ENCODE measurements around the gene TMEM200C. TPM values are rescaled to one million over a fixed set of nuclear protein-coding genes. Genes with fewer than 3 reads are reported as not detected.

The TMEM200C gene
- total RNA-seq, 2 experiments from 2014 or later, result not detected

GRCh38 chr18:5903386-5903785 lies 8.1 kb upstream of the TMEM200C start:
- Mint-ChIP-seq H3K27me3 (peaks cover 19% of the 10 kb centered on the region), H3K4me1 (no peaks in the 10 kb centered on the region), H3K27ac (no peak overlapping the region), H3K36me3 (no peaks in the 10 kb centered on the region), H3K9me3 (no peaks in the 10 kb centered on the region), H3K4me3 (no peak overlapping the region)
- DNase-seq (no peak), ATAC-seq (ENCODE audit: low read depth) (no peak)
- POLR2A ChIA-PET, result no interaction called here

GRCh38 chr18:5900262-5900661 lies 4.9 kb upstream of the TMEM200C start:
- Mint-ChIP-seq H3K4me1 (no peaks in the 10 kb centered on the region), H3K9me3 (no peaks in the 10 kb centered on the region), H3K4me3 (no peak overlapping the region), H3K27me3 (peaks cover 38% of the 10 kb centered on the region), H3K27ac (no peak overlapping the region), H3K36me3 (no peaks in the 10 kb centered on the region)
- DNase-seq, result no peak
- POLR2A ChIA-PET, result no interaction called here
- ATAC-seq (ENCODE audit: low read depth), result no peak

- no peak for ATAC-seq (ENCODE audit: low read depth)
- POLR2A ChIA-PET, result no interaction called here
- Mint-ChIP-seq H3K9me3 (no peaks in the 10 kb centered on the region), H3K27me3 (peaks cover 38% of the 10 kb centered on the region), H3K36me3 (no peaks in the 10 kb centered on the region), H3K27ac (no peak overlapping the region), H3K4me1 (no peaks in the 10 kb centered on the region), H3K4me3 (no peak overlapping the region)
- DNase-seq, result no peak
These were observed 4.5 kb upstream of the TMEM200C start for GRCh38 chr18:5899835-5900234.

- POLR2A ChIA-PET, result no interaction called here
These were observed 786 bp upstream of the TMEM200C start for GRCh38 chr18:5895876-5896740.

GRCh38 chr18:5894611-5895298 lies 567 bp downstream of the TMEM200C start:
- no peaks in the 10 kb centered on the region for H3K9me3 Mint-ChIP-seq
- DNase-seq, result peak; percentile 30
- no peak for ATAC-seq (ENCODE audit: low read depth)
- peaks cover 70% of the 10 kb centered on the region for H3K27me3 Mint-ChIP-seq
- H3K4me3 Mint-ChIP-seq, result peak overlapping the region; percentile 7
- POLR2A ChIA-PET, result no interaction called here
- no peaks in the 10 kb centered on the region for H3K36me3 Mint-ChIP-seq
- H3K4me1 Mint-ChIP-seq, result no peaks in the 10 kb centered on the region
- H3K27ac Mint-ChIP-seq, result no peak overlapping the region

More at GRCh38 chr18:5895876-5896740, 786 bp upstream of the TMEM200C start:
- no peak for ATAC-seq (ENCODE audit: low read depth)
- no peak overlapping the region for H3K4me3 Mint-ChIP-seq
- peak; percentile 25 for DNase-seq
- no peaks in the 10 kb centered on the region for H3K4me1 Mint-ChIP-seq
- no peaks in the 10 kb centered on the region for H3K36me3 Mint-ChIP-seq
- H3K9me3 Mint-ChIP-seq, result no peaks in the 10 kb centered on the region
- H3K27ac Mint-ChIP-seq, result no peak overlapping the region
- H3K27me3 Mint-ChIP-seq, result peaks cover 72% of the 10 kb centered on the region

GRCh38 chr18:5893956-5894610 lies 1.2 kb downstream of the TMEM200C start:
- Mint-ChIP-seq H3K27me3 (peaks cover 68% of the 10 kb centered on the region), H3K36me3 (no peaks in the 10 kb centered on the region), H3K4me1 (no peaks in the 10 kb centered on the region), H3K4me3 (peak overlapping the region; percentile 7), H3K27ac (no peak overlapping the region), H3K9me3 (no peaks in the 10 kb centered on the region)
- POLR2A ChIA-PET, result no interaction called here
- ATAC-seq (ENCODE audit: low read depth) (no peak), DNase-seq (no peak)

- H3K27ac Mint-ChIP-seq, result no peak overlapping the region
- H3K27me3 Mint-ChIP-seq, result peaks cover 68% of the 10 kb centered on the region
- DNase-seq (no peak), ATAC-seq (ENCODE audit: low read depth) (no peak)
- POLR2A ChIA-PET, result no interaction called here
- no peak overlapping the region for H3K4me3 Mint-ChIP-seq
- H3K4me1 Mint-ChIP-seq, result no peaks in the 10 kb centered on the region
- no peaks in the 10 kb centered on the region for H3K9me3 Mint-ChIP-seq
- no peaks in the 10 kb centered on the region for H3K36me3 Mint-ChIP-seq
These were observed 2.4 kb downstream of the TMEM200C start for GRCh38 chr18:5892823-5893431.

- H3K27ac Mint-ChIP-seq, result no peak overlapping the region
- no peak for ATAC-seq (ENCODE audit: low read depth)
- H3K4me3 Mint-ChIP-seq, result no peak overlapping the region
- no peaks in the 10 kb centered on the region for H3K36me3 Mint-ChIP-seq
- no peaks in the 10 kb centered on the region for H3K9me3 Mint-ChIP-seq
- DNase-seq, result no peak
- no peaks in the 10 kb centered on the region for H3K4me1 Mint-ChIP-seq
- POLR2A ChIA-PET, result no interaction called here
- H3K27me3 Mint-ChIP-seq, result peaks cover 62% of the 10 kb centered on the region
These were observed 3.5 kb downstream of the TMEM200C start for GRCh38 chr18:5891854-5892215.

GRCh38 chr18:5891184-5891853 lies 4.0 kb downstream of the TMEM200C start:
- no peak overlapping the region for H3K27ac Mint-ChIP-seq
- peaks cover 57% of the 10 kb centered on the region for H3K27me3 Mint-ChIP-seq
- no peak for DNase-seq
- POLR2A ChIA-PET, result no interaction called here
- H3K4me1 Mint-ChIP-seq, result no peaks in the 10 kb centered on the region
- no peak for ATAC-seq (ENCODE audit: low read depth)
- H3K9me3 Mint-ChIP-seq, result no peaks in the 10 kb centered on the region
- H3K4me3 Mint-ChIP-seq, result peak overlapping the region; percentile 8
- H3K36me3 Mint-ChIP-seq, result no peaks in the 10 kb centered on the region

GRCh38 chr18:5890331-5891183 lies 4.8 kb downstream of the TMEM200C start:
- POLR2A ChIA-PET, result no interaction called here
- DNase-seq, result peak; percentile 57
- ATAC-seq (ENCODE audit: low read depth), result peak; percentile 80
- peaks cover 51% of the 10 kb centered on the region for H3K27me3 Mint-ChIP-seq
- H3K36me3 Mint-ChIP-seq, result no peaks in the 10 kb centered on the region
- H3K4me3 Mint-ChIP-seq, result no peak overlapping the region
- no peaks in the 10 kb centered on the region for H3K4me1 Mint-ChIP-seq
- no peaks in the 10 kb centered on the region for H3K9me3 Mint-ChIP-seq
- H3K27ac Mint-ChIP-seq, result no peak overlapping the region

GRCh38 chr18:5885361-5885760 lies 10.0 kb downstream of the TMEM200C start:
- ATAC-seq (ENCODE audit: low read depth) (no peak), DNase-seq (no peak)
- peaks cover 20% of the 10 kb centered on the region for H3K27me3 Mint-ChIP-seq
- H3K27ac Mint-ChIP-seq, result no peak overlapping the region
- H3K4me3 Mint-ChIP-seq, result no peak overlapping the region
- POLR2A ChIA-PET, result no interaction called here
- H3K4me1 Mint-ChIP-seq, result no peaks in the 10 kb centered on the region
- no peaks in the 10 kb centered on the region for H3K36me3 Mint-ChIP-seq
- no peaks in the 10 kb centered on the region for H3K9me3 Mint-ChIP-seq

GRCh38 chr18:5884375-5884774 lies 10.9 kb downstream of the TMEM200C start:
- POLR2A ChIA-PET, result no interaction called here
- no peaks in the 10 kb centered on the region for H3K36me3 Mint-ChIP-seq
- no peak for ATAC-seq (ENCODE audit: low read depth)
- no peak overlapping the region for H3K4me3 Mint-ChIP-seq
- no peaks in the 10 kb centered on the region for H3K9me3 Mint-ChIP-seq
- H3K27me3 Mint-ChIP-seq, result peaks cover 20% of the 10 kb centered on the region
- no peaks in the 10 kb centered on the region for H3K4me1 Mint-ChIP-seq
- no peak overlapping the region for H3K27ac Mint-ChIP-seq
- no peak for DNase-seq
